Body of pancreas (tissue), 4 donors: ENCODE results near the gene GSC. TPM values are rescaled to one million over a fixed set of nuclear protein-coding genes. Genes with fewer than 3 reads are reported as not detected.

Source experiments
- ATAC-seq: fragments of 150-250 bp; one replicate; pipeline ENCODE4 v1.9.1; 2016
- DNase-seq, 4 donors: peaks; one replicate each; pipeline ENCODE4 v3.0.0-alpha.2; 2019
- H3K27ac ChIP-seq, 4 donors: fragments of 200-600 bp; sonication (generic); 1 replicate in 3 of 4; 2 replicates in 1 of 4; pipeline versions ENCODE4 v1.5.1 to v1.6.1; 2016 to 2019; ENCODE audit warnings: mild to moderate bottlenecking in 1 of 4, mixed read lengths in 1 of 4, moderate library complexity in 1 of 4
- H3K27me3 ChIP-seq, 2 donors: fragments of 200-600 bp; sonication (generic); one replicate each; pipeline ENCODE4 v1.6.0; 2016; ENCODE audit warnings: mild to moderate bottlenecking in 1 of 2
- H3K36me3 ChIP-seq, 2 donors: fragments of 200-600 bp; sonication (generic); replicated peaks in 1 of 2; 2 replicates each; pipeline ENCODE4 v1.5.1; 2016; ENCODE audit warnings: low read depth in 2 of 2; ENCODE audit not compliant: insufficient read depth in 1 of 2
- H3K4me1 ChIP-seq: fragments of 200-600 bp; sonication (generic); one replicate; pipeline ENCODE4 v1.6.0; 2016
- H3K4me3 ChIP-seq, 2 donors: fragments of 200-600 bp; sonication (generic); 1 replicate in 1 of 2; 2 replicates in 1 of 2; pipeline ENCODE4 v1.5.1; 2016 to 2019
- H3K9me3 ChIP-seq, 3 donors: fragments of 200-600 bp; sonication (generic); 1 replicate in 2 of 3; 2 replicates in 1 of 3; pipeline ENCODE4 v1.5.1; 2016
- POLR2A ChIP-seq, 3 donors: fragments of 450-650 bp; IDR thresholded peaks; one replicate each; pipeline ENCODE4 v1.6.1; 2016; ENCODE audit warnings: antibody characterized with exemption in 3 of 3, mild to moderate bottlenecking in 2 of 3
- WGBS, 2 donors: methylation state at CpG; one replicate each; pipeline ENCODE4 v1.1.5; 2017; 5-methylcytosine and 5-hydroxymethylcytosine counted together
- intact Hi-C: fragments of 100-400 bp; cut with DNase I; formaldehyde crosslinking; loops from one replicate; pipeline ENCODE4 v1.15.1; 2023
- total RNA-seq, 2 donors: library from RNA; depleted of rRNA; stranded (reverse); fragments of >200 nt; gene quantifications; one replicate each; pipeline ENCODE4 v1.1.0, GENCODE V29; 2016
- TF ChIP-seq, protein P1 (sequence below), 7 experiments: fragments of 450-650 bp in 4 of 7; fragments of 200-600 bp in 3 of 7; sonication (generic) in 3 of 7; IDR thresholded peaks; one replicate each; pipeline ENCODE4 v1.5.1; 2016 to 2019; ENCODE audit warnings: antibody characterized with exemption in 7 of 7

GSC gene
- total RNA-seq, 2 donors from 2014 or later: 0.33 to 1.0 TPM

DNA sequence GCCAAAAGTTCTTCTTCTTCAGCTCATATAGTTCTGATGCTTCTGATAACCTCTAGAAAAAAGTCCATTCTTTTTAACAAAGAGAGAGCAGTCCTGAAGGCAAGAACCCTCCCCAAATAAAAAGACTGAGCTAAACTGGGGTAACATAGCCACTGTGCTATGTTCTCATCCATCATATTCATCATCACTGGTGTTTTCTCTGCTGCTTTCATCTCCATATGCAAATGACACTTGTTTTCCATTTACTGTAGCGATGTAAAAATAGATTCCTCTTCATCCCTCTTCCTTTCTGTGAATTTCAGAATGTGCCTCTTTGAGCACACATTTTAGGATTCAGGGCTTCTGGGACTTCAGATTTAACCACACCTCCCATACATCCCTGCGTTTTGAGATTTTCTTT lies 44.9 kb downstream of the GSC start:
- Histone ChIP-seq H3K27ac (no peak overlapping the region), H3K4me1 (no peaks in the 10 kb centered on the region), H3K27me3 (no peaks in the 10 kb centered on the region), H3K36me3 (no peaks in the 10 kb centered on the region), H3K9me3 (no peaks in the 10 kb centered on the region), H3K4me3 (no peak overlapping the region)
- 62 to 69% methylated on average over 2 of the region's 2 CpGs for WGBS, 2 donors
- no peak for ATAC-seq
- TF ChIP-seq POLR2A (IDR thresholded peaks at IDR 0.05): no peak
- intact Hi-C loops: no loop called here
- DNase-seq: no peak

- no peak for ATAC-seq
- Histone ChIP-seq H3K27me3 (no peaks in the 10 kb centered on the region), H3K4me3 (no peak overlapping the region), H3K9me3 (no peaks in the 10 kb centered on the region), H3K4me1 (no peaks in the 10 kb centered on the region), H3K36me3 (no peaks in the 10 kb centered on the region), H3K27ac (no peak overlapping the region)
- intact Hi-C loops: no loop called here
- no peak for DNase-seq
- WGBS, 2 donors: 51 to 72% methylated on average over 4 of the region's 4 CpGs
- TF ChIP-seq POLR2A (IDR thresholded peaks at IDR 0.05): no peak
- TF ChIP-seq, protein P1, sequence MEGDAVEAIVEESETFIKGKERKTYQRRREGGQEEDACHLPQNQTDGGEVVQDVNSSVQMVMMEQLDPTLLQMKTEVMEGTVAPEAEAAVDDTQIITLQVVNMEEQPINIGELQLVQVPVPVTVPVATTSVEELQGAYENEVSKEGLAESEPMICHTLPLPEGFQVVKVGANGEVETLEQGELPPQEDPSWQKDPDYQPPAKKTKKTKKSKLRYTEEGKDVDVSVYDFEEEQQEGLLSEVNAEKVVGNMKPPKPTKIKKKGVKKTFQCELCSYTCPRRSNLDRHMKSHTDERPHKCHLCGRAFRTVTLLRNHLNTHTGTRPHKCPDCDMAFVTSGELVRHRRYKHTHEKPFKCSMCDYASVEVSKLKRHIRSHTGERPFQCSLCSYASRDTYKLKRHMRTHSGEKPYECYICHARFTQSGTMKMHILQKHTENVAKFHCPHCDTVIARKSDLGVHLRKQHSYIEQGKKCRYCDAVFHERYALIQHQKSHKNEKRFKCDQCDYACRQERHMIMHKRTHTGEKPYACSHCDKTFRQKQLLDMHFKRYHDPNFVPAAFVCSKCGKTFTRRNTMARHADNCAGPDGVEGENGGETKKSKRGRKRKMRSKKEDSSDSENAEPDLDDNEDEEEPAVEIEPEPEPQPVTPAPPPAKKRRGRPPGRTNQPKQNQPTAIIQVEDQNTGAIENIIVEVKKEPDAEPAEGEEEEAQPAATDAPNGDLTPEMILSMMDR (IDR thresholded peaks at IDR 0.05): no peak
Observed at GRCh38 chr14:94722397-94722796, 47.5 kb downstream of the GSC start.

Other genes starting within 250 kb of the GSC start
- gene SERPINA4, start 208.7 kb downstream of the GSC start, total RNA-seq: 10 to 100 TPM; 42.8 to 57.6 TPM
- 100 to 1,000 TPM in 1 of 2 donors, 10 to 100 TPM in 1; 76.0 to 101 TPM for gene SERPINA5, start 188.7 kb downstream of the GSC start, total RNA-seq
- 1,000 to 10,000 TPM in 1 of 2 donors, 100 to 1,000 TPM in 1; 396 to 1,783 TPM for gene SERPINA3, start 157.7 kb downstream of the GSC start, total RNA-seq